Kidney (tissue), 14 donors: ENCODE data around the gene ATP2C2. TPM values are rescaled to one million over a fixed set of nuclear protein-coding genes. Genes with fewer than 3 reads are reported as not detected.
"Not testable (repeated sequence)": the region's sequence is repeated elsewhere in the genome, so short reads cannot be mapped to it uniquely, and the experiment has no call there.

Experiments
- DNase-seq, 5 donors: peaks; one replicate each; pipeline ENCODE4 v3.0.0-alpha.2; 2013 to 2020
- FAIRE-seq: peaks from 2 replicates; lab custom pipeline; 2012; peaks lifted over from hg19 to GRCh38; lab: Jason Lieb, UNC
- H3K27ac ChIP-seq, 2 donors: one replicate each; pipeline ENCODE4 v1.7.0; 2013; ENCODE audit warnings: low read depth in 2 of 2, low read length in 2 of 2, inconsistent platforms in 1 of 2
- H3K27me3 ChIP-seq: one replicate; pipeline ENCODE4 v1.7.1; 2013; ENCODE audit warnings: low read length, inconsistent platforms; ENCODE audit not compliant: control insufficient read depth, insufficient read depth
- H3K36me3 ChIP-seq, 3 donors: one replicate each; pipeline versions ENCODE4 v1.7.0 to v1.7.1; 2013; ENCODE audit warnings: low read length in 3 of 3, control low read depth in 1 of 3, inconsistent platforms in 1 of 3; ENCODE audit not compliant: insufficient read depth in 3 of 3, control insufficient read depth in 2 of 3
- H3K4me1 ChIP-seq, 3 donors: one replicate each; pipeline versions ENCODE4 v1.7.0 to v1.7.1; 2013; ENCODE audit warnings: low read length in 3 of 3, inconsistent platforms in 1 of 3, low read depth in 1 of 3; ENCODE audit not compliant: control insufficient read depth in 2 of 3, insufficient read depth in 2 of 3
- H3K4me3 ChIP-seq, 3 donors: one replicate each; pipeline versions ENCODE4 v1.7.0 to v1.8.1; 2013; ENCODE audit warnings: low read length in 3 of 3, control low read depth in 1 of 3, inconsistent platforms in 1 of 3
- H3K9ac ChIP-seq, 3 donors: one replicate each; pipeline versions ENCODE4 v1.7.0 to v1.7.1; 2013; ENCODE audit warnings: low read length in 3 of 3, control low read depth in 1 of 3, inconsistent platforms in 1 of 3
- H3K9me3 ChIP-seq, 3 donors: one replicate each; pipeline versions ENCODE4 v1.7.0 to v1.7.1; 2013; ENCODE audit warnings: low read length in 3 of 3, control low read depth in 1 of 3, inconsistent platforms in 1 of 3; ENCODE audit not compliant: control insufficient read depth in 2 of 3, insufficient read depth in 1 of 3
- CTCF ChIP-seq: IDR thresholded peaks from 3 replicates; pipeline ENCODE4 v1.5.1; 2012; ENCODE audit warnings: mild to moderate bottlenecking, moderate library complexity, borderline replicate concordance; ENCODE audit not compliant: insufficient read depth; ENCODE audit errors: extremely low read depth
- intact Hi-C: fragments of 100-400 bp; cut with DNase I; formaldehyde crosslinking; loops from one replicate; pipeline ENCODE4 v1.11.1; 2022
- polyA plus RNA-seq: library from polyadenylated mRNA; stranded (reverse); fragments of 350-450 nt; fragmentation: Illumina TruSeq; extraction: RNeasy Lipid Tissue Mini Kit (QIAGEN cat#74804); gene quantifications from one replicate; pipeline ENCODE4 v1.2.3, GENCODE V29; 2014; ENCODE audit warnings: low read depth, low replicate concordance; ENCODE audit not compliant: insufficient read depth
- total RNA-seq: library from RNA; stranded (reverse); fragmentation: NEBNext Ultra II Directional; extraction: Animal tissue kit (Norgen Biotek cat#: 25700); gene quantifications from one replicate; pipeline ENCODE4 v1.2.1, GENCODE V29; 2021
- donor health status: control.
- donor health status: control.
- donor health status: control.
- donor health status: control.
- donor health status: control.
- donor health status: DM: yes; HTN: yes; CAD: no.
- donor health status: Normal renal cell carcinoma (clear cell type).

ATP2C2 gene
- total and polyA plus RNA-seq, 2 donors from 2014 or later = 2.2 to 2.6 TPM

- Histone ChIP-seq H3K4me1 (peaks cover 0 to 4% (median 0%) of the 10 kb centered on the region in 3 donors), H3K27me3 (no peaks in the 10 kb centered on the region), H3K9me3 (peaks cover 0 to 3% (median 0%) of the 10 kb centered on the region in 3 donors), H3K4me3 (no peak overlapping the region), H3K27ac (no peak overlapping the region), H3K9ac (no peak overlapping the region), H3K36me3 (no peaks in the 10 kb centered on the region)
- no peak for DNase-seq
- no peak for TF ChIP-seq CTCF
- no peak for FAIRE-seq
- intact Hi-C loops = no loop called here
These were observed 49.9 kb downstream of the ATP2C2 start for GRCh38 chr16:84418056-84418849.

GRCh38 chr16:84419730-84420129 lies 51.4 kb downstream of the ATP2C2 start:
- no peak for FAIRE-seq
- Histone ChIP-seq H3K4me1 (peaks cover 0 to 2% (median 0%) of the 10 kb centered on the region in 3 donors), H3K9ac (no peak overlapping the region), H3K27me3 (no peaks in the 10 kb centered on the region), H3K27ac (no peak overlapping the region), H3K4me3 (no peak overlapping the region), H3K36me3 (peaks cover 0 to 2% (median 0%) of the 10 kb centered on the region in 3 donors), H3K9me3 (peaks cover 0 to 9% (median 0%) of the 10 kb centered on the region in 3 donors)
- no peak for DNase-seq
- intact Hi-C loops = no loop called here
- no peak for TF ChIP-seq CTCF

GRCh38 chr16:84420556-84420955 lies 52.2 kb downstream of the ATP2C2 start:
- FAIRE-seq, intact Hi-C loops, H3K27me3 ChIP-seq, H3K4me1 ChIP-seq, DNase-seq, H3K9ac ChIP-seq, H3K9me3 ChIP-seq, H3K36me3 ChIP-seq, H3K4me3 ChIP-seq, H3K27ac ChIP-seq: not testable (repeated sequence)

- intact Hi-C loops = no loop called here
- peaks cover 0 to 9% (median 0%) of the 10 kb centered on the region in 3 donors for H3K9me3 ChIP-seq
- no peaks in the 10 kb centered on the region for H3K4me1 ChIP-seq
- no peak for TF ChIP-seq CTCF
- no peak overlapping the region for H3K27ac ChIP-seq
- H3K4me3 ChIP-seq = no peak overlapping the region
- peaks cover 0 to 2% (median 0%) of the 10 kb centered on the region in 3 donors for H3K36me3 ChIP-seq
- DNase-seq = no peak
- H3K27me3 ChIP-seq = no peaks in the 10 kb centered on the region
- no peak overlapping the region for H3K9ac ChIP-seq
- no peak for FAIRE-seq
These were observed 53.0 kb downstream of the ATP2C2 start for GRCh38 chr16:84421081-84421937.
